WTC11 (cell line): ENCODE measurements around the gene OTOS. TPM values are rescaled to one million over a fixed set of nuclear protein-coding genes. Genes with fewer than 3 reads are reported as not detected.

Source experiments
- ATAC-seq: fragments of 200-7000 bp; cut with Tn5 transposase; 2 replicates; pipeline ENCODE4 v1.10.0; 2021; ENCODE audit warnings: mild to moderate bottlenecking, moderate library complexity
- CTCF ChIA-PET: fragments of 300-600 bp; sonication (Branson Sonifier 250); formaldehyde crosslinking; loops from one replicate; lab custom pipeline; 2021; ENCODE audit warnings: antibody characterized with exemption; lab: Charles Lee
- POLR2A ChIA-PET: fragments of 350-600 bp; sonication (Branson Sonifier 250); formaldehyde crosslinking; loops from one replicate; lab custom pipeline; 2021; ENCODE audit warnings: antibody characterized with exemption; lab: Charles Lee
- DNase-seq: peaks from one replicate; pipeline ENCODE4 v3.0.0; 2021; ENCODE audit warnings: low spot score
- H3K27ac Mint-ChIP-seq: 2 replicates; pipeline ENCODE4 v1.8.0; 2021; ENCODE audit warnings: mixed read lengths
- H3K27me3 Mint-ChIP-seq: 2 replicates; pipeline ENCODE4 v1.8.0; 2021; ENCODE audit warnings: low read depth, mild to moderate bottlenecking, moderate library complexity, mixed read lengths
- H3K36me3 Mint-ChIP-seq: 2 replicates; pipeline ENCODE4 v1.8.0; 2021; ENCODE audit warnings: mixed read lengths
- H3K4me1 Mint-ChIP-seq: 2 replicates; pipeline ENCODE4 v1.8.0; 2022; ENCODE audit warnings: mixed read lengths
- H3K4me3 Mint-ChIP-seq: 2 replicates; pipeline ENCODE4 v1.8.0; 2021; ENCODE audit warnings: mild to moderate bottlenecking, moderate library complexity, mixed read lengths
- H3K9me3 Mint-ChIP-seq: 2 replicates; pipeline ENCODE4 v1.8.0; 2021; ENCODE audit warnings: mixed read lengths
- ATF1 ChIP-seq: sonication (generic); formaldehyde crosslinking; IDR thresholded peaks from 2 replicates; pipeline ENCODE4 v1.8.1; 2023; ENCODE audit warnings: mild to moderate bottlenecking, moderate library complexity, missing genetic modification reagents
- ELF4 ChIP-seq: sonication (generic); formaldehyde crosslinking; IDR thresholded peaks from 2 replicates; pipeline ENCODE4 v1.8.1; 2022; ENCODE audit warnings: low read depth, mild to moderate bottlenecking, moderate library complexity, missing genetic modification reagents
- HMGXB4 ChIP-seq: sonication (generic); formaldehyde crosslinking; IDR thresholded peaks from 2 replicates; pipeline ENCODE4 v1.8.1; 2023; ENCODE audit warnings: mild to moderate bottlenecking, moderate library complexity, missing genetic modification reagents
- JAZF1 ChIP-seq: fragments of 250-450 bp; sonication (Bioruptor Pico); IDR thresholded peaks from 2 replicates; pipeline ENCODE4 v1.9.0; 2021; ENCODE audit warnings: moderate library complexity, mild to moderate bottlenecking, inconsistent platforms
- NFE2L1 ChIP-seq: sonication (generic); formaldehyde crosslinking; IDR thresholded peaks from 2 replicates; pipeline ENCODE4 v1.8.1; 2023; ENCODE audit warnings: missing genetic modification reagents
- NFYB ChIP-seq: sonication (generic); formaldehyde crosslinking; conservative IDR thresholded peaks from 2 replicates; pipeline ENCODE4 v1.8.0; 2022; ENCODE audit warnings: low read depth, missing genetic modification reagents
- NR2C2 ChIP-seq: sonication (generic); formaldehyde crosslinking; IDR thresholded peaks from 2 replicates; pipeline ENCODE4 v1.8.0; 2022; ENCODE audit warnings: mild to moderate bottlenecking, missing genetic modification reagents
- RELA ChIP-seq: sonication (generic); formaldehyde crosslinking; IDR thresholded peaks from 2 replicates; pipeline ENCODE4 v1.8.1; 2022; ENCODE audit warnings: missing genetic modification reagents, mild to moderate bottlenecking, borderline replicate concordance
- SP1 ChIP-seq: sonication (generic); formaldehyde crosslinking; conservative IDR thresholded peaks from 2 replicates; pipeline ENCODE4 v1.8.1; 2022; ENCODE audit warnings: missing genetic modification reagents
- ZNF138 ChIP-seq: sonication (generic); formaldehyde crosslinking; conservative IDR thresholded peaks from 2 replicates; pipeline ENCODE4 v1.8.1; 2022; ENCODE audit warnings: mild to moderate bottlenecking, moderate library complexity, missing genetic modification reagents
- ZNF232 ChIP-seq: sonication (generic); formaldehyde crosslinking; IDR thresholded peaks from 2 replicates; pipeline ENCODE4 v1.8.0; 2022; ENCODE audit warnings: mild to moderate bottlenecking, missing genetic modification reagents
- total RNA-seq: library from RNA; stranded (reverse); gene quantifications from 3 replicates; pipeline ENCODE4 v1.2.3, GENCODE V29; 2021
- TF ChIP-seq, protein P1 (sequence below): sonication (generic); formaldehyde crosslinking; IDR thresholded peaks from 2 replicates; pipeline ENCODE4 v1.8.0; 2023; ENCODE audit warnings: missing genetic modification reagents, mild to moderate bottlenecking, borderline replicate concordance
- TF ChIP-seq, protein P2 (sequence below): sonication (generic); formaldehyde crosslinking; IDR thresholded peaks from 2 replicates; pipeline ENCODE4 v1.8.1; 2023; ENCODE audit warnings: mild to moderate bottlenecking, missing genetic modification reagents
- TF ChIP-seq, protein P3 (sequence below): sonication (generic); formaldehyde crosslinking; IDR thresholded peaks from 2 replicates; pipeline ENCODE4 v1.8.0; 2022; ENCODE audit warnings: mild to moderate bottlenecking, missing genetic modification reagents
- TF ChIP-seq, protein P4 (sequence below): fragments of 250-450 bp; sonication (Bioruptor Pico); IDR thresholded peaks from 2 replicates; pipeline ENCODE4 v1.8.0; 2021; ENCODE audit warnings: mild to moderate bottlenecking
- TF ChIP-seq, protein P5 (sequence below): sonication (generic); formaldehyde crosslinking; IDR thresholded peaks from 2 replicates; pipeline ENCODE4 v1.8.1; 2023; ENCODE audit warnings: mild to moderate bottlenecking, missing genetic modification reagents

Gene OTOS
- total RNA-seq, 1 experiment from 2014 or later = not detected

DNA sequence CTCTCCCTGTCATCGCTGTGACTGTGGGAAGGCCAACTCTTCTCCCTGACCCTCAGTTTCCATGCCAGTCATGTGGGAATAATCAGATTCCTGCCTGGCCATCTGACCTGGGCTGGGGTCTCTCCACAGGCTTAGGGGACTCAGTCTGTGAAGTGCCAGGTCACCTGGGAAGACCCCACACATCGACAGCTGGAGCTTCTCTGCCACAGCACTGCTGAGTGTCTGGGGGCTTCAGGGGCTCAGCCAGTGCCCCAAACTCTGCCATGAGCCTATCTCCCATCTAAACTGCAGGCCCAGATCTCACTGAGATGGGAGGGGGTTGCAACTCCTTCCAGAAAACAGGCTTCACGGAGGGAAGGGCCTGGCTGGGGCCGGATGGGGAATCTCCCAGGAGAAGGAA is 42.0 kb upstream of the OTOS start (continued):
- TF ChIP-seq, protein P1, sequence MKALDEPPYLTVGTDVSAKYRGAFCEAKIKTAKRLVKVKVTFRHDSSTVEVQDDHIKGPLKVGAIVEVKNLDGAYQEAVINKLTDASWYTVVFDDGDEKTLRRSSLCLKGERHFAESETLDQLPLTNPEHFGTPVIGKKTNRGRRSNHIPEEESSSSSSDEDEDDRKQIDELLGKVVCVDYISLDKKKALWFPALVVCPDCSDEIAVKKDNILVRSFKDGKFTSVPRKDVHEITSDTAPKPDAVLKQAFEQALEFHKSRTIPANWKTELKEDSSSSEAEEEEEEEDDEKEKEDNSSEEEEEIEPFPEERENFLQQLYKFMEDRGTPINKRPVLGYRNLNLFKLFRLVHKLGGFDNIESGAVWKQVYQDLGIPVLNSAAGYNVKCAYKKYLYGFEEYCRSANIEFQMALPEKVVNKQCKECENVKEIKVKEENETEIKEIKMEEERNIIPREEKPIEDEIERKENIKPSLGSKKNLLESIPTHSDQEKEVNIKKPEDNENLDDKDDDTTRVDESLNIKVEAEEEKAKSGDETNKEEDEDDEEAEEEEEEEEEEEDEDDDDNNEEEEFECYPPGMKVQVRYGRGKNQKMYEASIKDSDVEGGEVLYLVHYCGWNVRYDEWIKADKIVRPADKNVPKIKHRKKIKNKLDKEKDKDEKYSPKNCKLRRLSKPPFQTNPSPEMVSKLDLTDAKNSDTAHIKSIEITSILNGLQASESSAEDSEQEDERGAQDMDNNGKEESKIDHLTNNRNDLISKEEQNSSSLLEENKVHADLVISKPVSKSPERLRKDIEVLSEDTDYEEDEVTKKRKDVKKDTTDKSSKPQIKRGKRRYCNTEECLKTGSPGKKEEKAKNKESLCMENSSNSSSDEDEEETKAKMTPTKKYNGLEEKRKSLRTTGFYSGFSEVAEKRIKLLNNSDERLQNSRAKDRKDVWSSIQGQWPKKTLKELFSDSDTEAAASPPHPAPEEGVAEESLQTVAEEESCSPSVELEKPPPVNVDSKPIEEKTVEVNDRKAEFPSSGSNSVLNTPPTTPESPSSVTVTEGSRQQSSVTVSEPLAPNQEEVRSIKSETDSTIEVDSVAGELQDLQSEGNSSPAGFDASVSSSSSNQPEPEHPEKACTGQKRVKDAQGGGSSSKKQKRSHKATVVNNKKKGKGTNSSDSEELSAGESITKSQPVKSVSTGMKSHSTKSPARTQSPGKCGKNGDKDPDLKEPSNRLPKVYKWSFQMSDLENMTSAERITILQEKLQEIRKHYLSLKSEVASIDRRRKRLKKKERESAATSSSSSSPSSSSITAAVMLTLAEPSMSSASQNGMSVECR (CRISPR knock-in tag) = no peak
- no peak for TF ChIP-seq NR2C2 (CRISPR knock-in tag)
- TF ChIP-seq JAZF1 (CRISPR knock-in tag) = no peak
- no peak for TF ChIP-seq ELF4
- TF ChIP-seq ZNF138 (CRISPR knock-in tag) = no peak
- no peak for TF ChIP-seq SP1 (CRISPR knock-in tag)
- TF ChIP-seq, protein P2, sequence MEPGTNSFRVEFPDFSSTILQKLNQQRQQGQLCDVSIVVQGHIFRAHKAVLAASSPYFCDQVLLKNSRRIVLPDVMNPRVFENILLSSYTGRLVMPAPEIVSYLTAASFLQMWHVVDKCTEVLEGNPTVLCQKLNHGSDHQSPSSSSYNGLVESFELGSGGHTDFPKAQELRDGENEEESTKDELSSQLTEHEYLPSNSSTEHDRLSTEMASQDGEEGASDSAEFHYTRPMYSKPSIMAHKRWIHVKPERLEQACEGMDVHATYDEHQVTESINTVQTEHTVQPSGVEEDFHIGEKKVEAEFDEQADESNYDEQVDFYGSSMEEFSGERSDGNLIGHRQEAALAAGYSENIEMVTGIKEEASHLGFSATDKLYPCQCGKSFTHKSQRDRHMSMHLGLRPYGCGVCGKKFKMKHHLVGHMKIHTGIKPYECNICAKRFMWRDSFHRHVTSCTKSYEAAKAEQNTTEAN = no peak

- POLR2A ChIA-PET = no interaction called here
- Mint-ChIP-seq H3K36me3 (peaks cover 6% of the 10 kb centered on the region; the same call in 1 of the 2 replicates), H3K9me3 (peaks cover 14% of the 10 kb centered on the region), H3K27me3 (peaks cover 5% of the 10 kb centered on the region), H3K27ac (no peak overlapping the region), H3K4me1 (no peaks in the 10 kb centered on the region), H3K4me3 (no peak overlapping the region)
- ATAC-seq (no peak), DNase-seq (no peak)
- no peak for TF ChIP-seq NFYB (CRISPR knock-in tag)
- TF ChIP-seq, protein P3, sequence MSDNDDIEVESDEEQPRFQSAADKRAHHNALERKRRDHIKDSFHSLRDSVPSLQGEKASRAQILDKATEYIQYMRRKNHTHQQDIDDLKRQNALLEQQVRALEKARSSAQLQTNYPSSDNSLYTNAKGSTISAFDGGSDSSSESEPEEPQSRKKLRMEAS = no peak
- TF ChIP-seq, protein P4, sequence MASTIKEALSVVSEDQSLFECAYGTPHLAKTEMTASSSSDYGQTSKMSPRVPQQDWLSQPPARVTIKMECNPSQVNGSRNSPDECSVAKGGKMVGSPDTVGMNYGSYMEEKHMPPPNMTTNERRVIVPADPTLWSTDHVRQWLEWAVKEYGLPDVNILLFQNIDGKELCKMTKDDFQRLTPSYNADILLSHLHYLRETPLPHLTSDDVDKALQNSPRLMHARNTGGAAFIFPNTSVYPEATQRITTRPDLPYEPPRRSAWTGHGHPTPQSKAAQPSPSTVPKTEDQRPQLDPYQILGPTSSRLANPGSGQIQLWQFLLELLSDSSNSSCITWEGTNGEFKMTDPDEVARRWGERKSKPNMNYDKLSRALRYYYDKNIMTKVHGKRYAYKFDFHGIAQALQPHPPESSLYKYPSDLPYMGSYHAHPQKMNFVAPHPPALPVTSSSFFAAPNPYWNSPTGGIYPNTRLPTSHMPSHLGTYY (CRISPR knock-in tag) = no peak
- no peak for TF ChIP-seq HMGXB4
- no peak for TF ChIP-seq RELA (CRISPR knock-in tag)
- TF ChIP-seq ATF1 (CRISPR knock-in tag) = no peak
- no peak for TF ChIP-seq ZNF232 (CRISPR knock-in tag)
- TF ChIP-seq NFE2L1 (CRISPR knock-in tag) = no peak
- TF ChIP-seq, protein P5, sequence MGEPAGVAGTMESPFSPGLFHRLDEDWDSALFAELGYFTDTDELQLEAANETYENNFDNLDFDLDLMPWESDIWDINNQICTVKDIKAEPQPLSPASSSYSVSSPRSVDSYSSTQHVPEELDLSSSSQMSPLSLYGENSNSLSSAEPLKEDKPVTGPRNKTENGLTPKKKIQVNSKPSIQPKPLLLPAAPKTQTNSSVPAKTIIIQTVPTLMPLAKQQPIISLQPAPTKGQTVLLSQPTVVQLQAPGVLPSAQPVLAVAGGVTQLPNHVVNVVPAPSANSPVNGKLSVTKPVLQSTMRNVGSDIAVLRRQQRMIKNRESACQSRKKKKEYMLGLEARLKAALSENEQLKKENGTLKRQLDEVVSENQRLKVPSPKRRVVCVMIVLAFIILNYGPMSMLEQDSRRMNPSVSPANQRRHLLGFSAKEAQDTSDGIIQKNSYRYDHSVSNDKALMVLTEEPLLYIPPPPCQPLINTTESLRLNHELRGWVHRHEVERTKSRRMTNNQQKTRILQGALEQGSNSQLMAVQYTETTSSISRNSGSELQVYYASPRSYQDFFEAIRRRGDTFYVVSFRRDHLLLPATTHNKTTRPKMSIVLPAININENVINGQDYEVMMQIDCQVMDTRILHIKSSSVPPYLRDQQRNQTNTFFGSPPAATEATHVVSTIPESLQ = no peak
- CTCF ChIA-PET = no interaction called here
These were observed 41.5 kb upstream of the OTOS start for GRCh38 chr2:240182001-240182400.
